ENCODE measurements around the gene OLFML1. TPM values are rescaled to one million over a fixed set of nuclear protein-coding genes. Genes with fewer than 3 reads are reported as not detected.
A peak's percentile ranks its signal among the peaks of the same experiment; 100 is the strongest.
"Not testable (repeated sequence)": the region's sequence is repeated elsewhere in the genome, so short reads cannot be mapped to it uniquely, and the experiment has no call there.

Gene OLFML1
- total and polyA plus RNA-seq, 7 donors: 0.81 to 7.2 (median 1.2) TPM

- 0% methylated on average over 49 to 79 of the region's 79 CpGs for WGBS, 3 donors
- peak; percentile 62 for TF ChIP-seq CTCF (IDR thresholded peaks at IDR 0.05)
- peak; percentile 86 to 91 for DNase-seq
- peak; percentile 83 to 85 (median 84) for ATAC-seq
- Histone ChIP-seq H3K27me3 (ENCODE audit: insufficient read depth in 3 of 3, low read length in 2 of 3) (no peaks in the 10 kb centered on the region), H3K9me3 (no peaks in the 10 kb centered on the region), H3K36me3 (ENCODE audit: insufficient read depth in 1 of 2, low read depth in 1 of 2) (no peaks in the 10 kb centered on the region), H3K4me3 (peak within 1 kb of the TSS; percentile 84), H3K27ac (peak within 1 kb of the TSS; percentile 93), H3K4me1 (peaks cover 31% of the 10 kb centered on the region)
- intact Hi-C loops (cut with DNase I): loop anchor here (2.0 to 5.0 kb wide), 5 partner anchors 33 to 154 kb away; no protein-coding TSS in a partner anchor
Measured at GRCh38 chr11:7513234-7514098, 28.2 kb downstream of the OLFML1 start, which contains the start of gene PPFIBP2. PPFIBP2 (plus strand) TSS chr11:7513999; CDS start chr11:7549476, 35,477 bp downstream.

DNA sequence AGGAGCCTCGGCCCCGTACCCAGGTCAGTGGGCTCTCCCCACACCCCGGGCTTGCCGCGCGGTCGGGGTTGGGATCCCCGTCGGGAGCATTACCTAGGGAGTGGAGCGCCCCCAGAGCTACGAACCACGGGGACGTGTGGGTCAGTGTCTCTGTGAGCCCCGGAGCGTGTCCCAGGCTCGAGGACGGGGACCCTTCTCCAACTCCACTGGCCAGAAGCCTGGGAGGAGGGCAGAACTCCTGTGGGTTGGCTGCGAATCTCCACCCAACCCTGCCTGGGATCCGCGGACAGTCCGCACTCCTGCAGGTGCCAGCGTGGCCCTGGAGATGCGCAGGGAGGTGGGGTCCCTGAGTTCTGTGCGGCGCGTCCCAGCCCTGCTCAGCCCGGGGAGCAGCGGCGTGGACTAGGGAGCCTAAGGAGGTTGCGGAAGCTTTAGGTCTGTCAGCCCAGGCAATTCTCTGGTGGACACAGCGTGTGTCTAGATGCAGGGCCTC, 28.8 kb downstream of the OLFML1 start:
- peak; percentile 39 to 66 for DNase-seq
- H3K4me3 ChIP-seq: peak overlapping the region; percentile 84
- peak overlapping the region; percentile 93 for H3K27ac ChIP-seq
- H3K4me1 ChIP-seq: peaks cover 31% of the 10 kb centered on the region
- H3K36me3 ChIP-seq (ENCODE audit: insufficient read depth in 1 of 2, low read depth in 1 of 2): no peaks in the 10 kb centered on the region
- WGBS, 3 donors: 1 to 3% (median 1%) methylated on average over 29 to 31 of the region's 31 CpGs
- no peaks in the 10 kb centered on the region for H3K9me3 ChIP-seq
- H3K27me3 ChIP-seq (ENCODE audit: insufficient read depth in 3 of 3, low read length in 2 of 3): no peaks in the 10 kb centered on the region
- TF ChIP-seq CTCF (IDR thresholded peaks at IDR 0.05): no peak
- peak; percentile 2 to 17 (median 10) for ATAC-seq
- intact Hi-C loops (cut with DNase I): loop anchor here in 1 of 2 donors (5.0 kb wide), 2 partner anchors 88 to 153 kb away; no protein-coding TSS in a partner anchor

DNA sequence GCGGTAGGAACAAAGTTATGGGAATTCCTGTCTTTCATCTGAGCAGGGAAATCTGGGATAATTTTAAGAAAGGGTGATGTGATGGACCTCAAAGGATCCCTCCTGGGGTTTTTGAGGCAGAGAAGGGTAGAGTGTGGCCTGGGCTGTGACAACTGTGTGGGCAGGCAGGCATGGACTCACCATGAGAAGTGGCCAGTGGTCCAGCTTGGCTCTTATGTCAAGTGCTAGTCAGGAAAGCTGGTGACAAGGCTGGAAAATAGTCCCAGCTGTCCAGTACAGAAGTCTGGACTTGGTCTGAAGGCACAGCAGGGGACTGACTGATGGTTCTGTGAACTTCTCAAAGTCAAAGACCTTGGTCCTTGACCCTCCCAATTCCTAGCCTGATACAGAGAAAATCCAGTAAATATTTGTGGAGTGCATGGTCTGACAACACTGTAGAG, 30.2 kb downstream of the OLFML1 start:
- WGBS, 3 donors: 86 to 100% (median 89%) methylated on average over 1 of the region's 1 CpG

GRCh38 chr11:7516475-7516874, 31.2 kb downstream of the OLFML1 start:
- ATAC-seq (no peak), DNase-seq (no peak)
- no peaks in the 10 kb centered on the region for H3K36me3 ChIP-seq (ENCODE audit: insufficient read depth in 1 of 2, low read depth in 1 of 2)
- intact Hi-C loops (cut with DNase I): no loop called here
- H3K27me3 ChIP-seq (ENCODE audit: insufficient read depth in 3 of 3, low read length in 2 of 3): no peaks in the 10 kb centered on the region
- H3K4me1 ChIP-seq: peaks cover 25% of the 10 kb centered on the region
- H3K9me3 ChIP-seq: no peaks in the 10 kb centered on the region
- WGBS, 3 donors: 90 to 95% (median 93%) methylated on average over 12 of the region's 12 CpGs
- no peak overlapping the region for H3K27ac ChIP-seq
- TF ChIP-seq CTCF (IDR thresholded peaks at IDR 0.05): no peak
- no peak overlapping the region for H3K4me3 ChIP-seq

More for the DNA sequence above, 30.2 kb downstream of the OLFML1 start:
- no peaks in the 10 kb centered on the region for H3K36me3 ChIP-seq (ENCODE audit: insufficient read depth in 1 of 2, low read depth in 1 of 2)
- intact Hi-C loops (cut with DNase I): no loop called here
- no peak for ATAC-seq
- H3K4me1 ChIP-seq: peaks cover 27% of the 10 kb centered on the region
- no peaks in the 10 kb centered on the region for H3K27me3 ChIP-seq (ENCODE audit: insufficient read depth in 3 of 3, low read length in 2 of 3)
- no peak overlapping the region for H3K27ac ChIP-seq
- H3K4me3 ChIP-seq: peak overlapping the region; percentile 84
- no peaks in the 10 kb centered on the region for H3K9me3 ChIP-seq
- no peak for DNase-seq
- TF ChIP-seq CTCF (IDR thresholded peaks at IDR 0.05): no peak

DNA sequence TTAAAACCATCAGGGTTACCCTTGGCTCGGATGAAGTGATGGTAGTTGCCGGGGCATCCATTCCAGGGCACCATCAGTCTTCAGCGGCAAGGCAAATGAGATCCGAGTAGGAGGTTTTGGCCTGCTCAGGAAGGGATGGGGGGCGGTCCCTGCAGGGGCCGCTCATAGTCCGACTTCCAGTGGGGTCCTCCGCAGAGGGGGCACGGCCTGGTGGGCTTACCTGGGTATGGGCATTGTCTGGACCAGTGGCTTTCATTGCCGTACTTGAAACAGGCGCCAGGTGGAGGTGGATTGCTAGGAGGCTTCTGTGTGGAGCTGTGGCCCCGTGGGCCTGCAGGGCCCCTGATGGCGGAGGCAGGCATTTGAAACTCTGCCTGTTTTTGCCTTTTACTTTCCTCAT, 32.4 kb downstream of the OLFML1 start:
- H3K36me3 ChIP-seq (ENCODE audit: insufficient read depth in 1 of 2, low read depth in 1 of 2); ATAC-seq; H3K27ac ChIP-seq; H3K4me3 ChIP-seq; H3K9me3 ChIP-seq; DNase-seq; H3K27me3 ChIP-seq (ENCODE audit: insufficient read depth in 3 of 3, low read length in 2 of 3): not testable (repeated sequence)
- peaks cover 24% of the 10 kb centered on the region for H3K4me1 ChIP-seq
- 96 to 99% (median 97%) methylated on average over 13 of the region's 13 CpGs for WGBS, 3 donors
- intact Hi-C loops (cut with DNase I): loop anchor here in 1 of 2 donors (2.0 kb wide), 1 partner anchor 23 kb away; no protein-coding TSS in a partner anchor

Measured in psoas muscle (tissue), 8 donors.